Activated CD4-positive, CD25-positive, alpha-beta regulatory T cell treated with anti-CD3 and anti-CD28 coated beads, Interleukin-2, amount 50 U/mL, for 24 hours (primary cell): ENCODE results near the gene KLF16.
A peak's percentile ranks its signal among the peaks of the same experiment; 100 is the strongest.

Source experiments
- ATAC-seq, 2 donors: fragments of 150-1000 bp; cut with Tn5 transposase; one replicate each; pipeline ENCODE4 v1.10.0; 2021; ENCODE audit warnings: mild to moderate bottlenecking in 1 of 2, moderate library complexity in 1 of 2

KLF16 gene

DNA sequence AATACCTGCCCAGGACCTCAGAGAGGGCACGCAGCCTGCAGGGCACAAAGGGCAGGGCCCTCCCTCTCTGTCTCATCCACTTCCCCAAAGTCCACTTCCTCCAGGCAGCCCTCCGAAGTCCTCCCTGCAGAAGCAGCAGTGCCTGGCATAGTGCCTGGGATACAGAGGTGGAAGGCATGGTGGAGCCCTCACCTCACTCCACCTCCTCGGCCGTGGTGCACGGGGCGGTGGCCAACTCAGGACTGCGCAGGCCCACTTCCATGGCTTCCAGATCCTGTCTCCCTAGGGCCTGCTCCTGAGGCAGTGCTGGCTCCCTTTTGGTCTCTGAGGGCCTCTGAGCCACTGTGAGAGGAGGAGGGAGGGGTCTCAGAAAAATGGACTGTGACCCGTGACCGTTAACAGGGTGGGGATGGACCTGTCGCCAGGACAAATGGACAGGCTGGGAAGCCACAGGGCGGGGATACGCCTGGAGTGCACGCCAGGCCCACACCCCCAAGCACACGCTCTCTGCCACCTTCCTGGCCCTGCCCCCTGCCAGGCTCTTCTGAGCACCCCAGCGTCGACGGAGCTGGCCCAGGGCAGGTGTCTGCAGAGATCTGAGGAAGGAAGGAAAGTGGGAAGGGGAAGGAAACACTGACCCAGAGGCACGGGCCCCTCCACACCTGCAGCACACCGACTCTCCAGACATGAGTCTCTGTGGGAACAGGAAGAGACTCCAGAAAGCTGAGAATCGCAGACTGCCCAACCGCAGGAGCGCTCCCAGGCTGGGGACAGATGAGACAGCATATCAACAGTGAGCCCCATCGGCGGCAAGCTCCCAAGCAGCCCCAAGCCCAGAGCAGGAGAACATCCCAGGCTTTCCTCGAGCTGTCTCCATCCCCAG, 23.5 kb downstream of the KLF16 start:
- ATAC-seq = no peak

DNA sequence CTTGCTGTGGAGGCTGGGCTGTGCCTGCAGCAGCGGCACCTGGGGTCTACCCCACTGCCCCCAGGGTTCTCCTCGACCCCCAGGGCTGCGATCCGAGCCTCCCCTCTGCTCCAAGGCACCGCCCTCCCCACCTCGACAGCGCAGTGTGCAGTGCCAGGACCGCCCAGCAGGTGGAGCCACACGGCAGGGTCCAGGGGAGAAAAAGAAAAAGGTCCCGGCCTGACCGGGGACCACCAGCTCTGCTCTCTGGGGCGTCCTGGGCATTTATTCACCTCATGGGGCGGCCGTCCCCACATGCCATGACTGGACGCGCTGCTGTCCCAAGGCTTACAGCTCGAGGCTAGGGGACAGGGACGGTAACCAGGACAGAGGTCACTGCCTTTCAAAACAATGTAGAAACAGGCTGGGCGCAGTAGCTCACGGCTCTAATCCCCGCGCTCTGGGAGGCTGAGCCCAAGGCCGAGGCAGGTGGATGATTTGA, 25.7 kb downstream of the KLF16 start:
- peak; percentile 51 to 59 for ATAC-seq

DNA sequence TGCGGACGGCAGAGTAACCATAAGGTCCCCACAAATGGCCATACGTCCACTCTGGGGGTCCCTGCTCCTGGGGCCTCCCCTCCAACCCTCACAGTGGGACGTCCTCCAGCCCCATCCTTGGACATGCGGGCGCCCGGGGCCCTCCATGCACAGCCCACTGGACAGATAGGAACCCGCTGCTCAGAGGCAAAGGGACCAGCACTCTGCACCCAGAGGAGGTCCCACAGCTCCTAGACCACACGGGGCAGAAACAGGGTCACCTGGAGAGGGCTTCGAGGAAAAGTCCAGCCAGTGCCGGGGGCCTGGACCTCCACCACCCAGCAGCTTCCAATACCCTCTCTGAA, 26.2 kb downstream of the KLF16 start:
- ATAC-seq = no peak

DNA sequence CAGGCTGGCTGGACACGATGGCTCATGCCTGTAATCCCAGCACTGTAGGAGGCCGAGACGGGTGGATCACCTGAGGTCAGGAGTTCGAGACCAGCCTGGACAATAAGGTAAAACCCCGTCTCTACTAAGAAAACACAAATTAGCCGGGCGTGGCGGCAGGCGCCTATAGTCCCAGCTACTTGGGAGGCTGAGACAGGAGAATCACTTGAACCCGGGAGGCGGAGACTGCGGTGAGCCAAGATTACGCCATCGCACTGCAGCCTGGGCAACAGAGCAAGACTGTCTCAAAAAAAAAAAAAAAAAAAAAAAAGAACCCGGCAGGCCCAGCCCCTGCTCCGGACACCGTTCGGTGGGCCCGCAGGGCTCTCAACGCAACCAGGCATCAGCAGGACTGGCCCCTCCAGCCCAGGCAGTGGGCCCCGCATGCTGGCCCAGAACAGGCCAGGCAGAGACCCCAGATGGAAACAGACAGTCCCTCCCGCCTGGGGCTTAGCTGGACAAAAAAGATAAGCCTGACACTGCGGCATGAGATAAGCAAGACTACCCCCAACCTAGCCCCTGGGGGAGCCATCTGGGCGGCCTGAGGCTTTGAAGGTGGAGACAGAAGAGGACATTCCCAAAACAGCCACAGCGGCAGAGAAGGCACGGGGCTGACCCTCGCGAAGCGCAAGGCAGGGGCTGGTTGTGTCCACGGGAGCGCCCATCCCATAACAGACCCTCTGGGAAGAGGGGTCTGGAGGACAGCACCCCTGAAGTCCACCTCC, 26.7 kb downstream of the KLF16 start:
- no peak for ATAC-seq

DNA sequence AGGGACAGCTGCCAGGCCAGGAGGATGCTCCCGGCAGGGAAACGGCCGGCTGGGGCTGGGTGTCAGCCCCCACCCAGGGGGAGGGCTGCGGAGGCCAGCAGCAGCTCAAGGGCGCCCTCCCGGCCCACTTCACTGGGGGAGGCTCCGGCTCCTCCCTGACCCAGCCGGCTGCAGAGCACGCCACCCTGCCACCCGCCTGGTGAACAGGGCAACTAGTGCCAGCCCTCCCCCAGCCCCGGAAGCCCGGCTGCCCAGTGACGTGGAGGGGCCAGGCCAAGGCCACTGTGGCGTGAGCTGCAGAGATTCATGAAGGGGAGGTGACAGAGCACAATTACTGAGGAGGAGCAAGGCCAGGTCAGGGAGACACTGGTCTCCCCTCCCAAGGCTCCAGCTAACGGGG, 29.8 kb downstream of the KLF16 start:
- ATAC-seq = no peak

DNA sequence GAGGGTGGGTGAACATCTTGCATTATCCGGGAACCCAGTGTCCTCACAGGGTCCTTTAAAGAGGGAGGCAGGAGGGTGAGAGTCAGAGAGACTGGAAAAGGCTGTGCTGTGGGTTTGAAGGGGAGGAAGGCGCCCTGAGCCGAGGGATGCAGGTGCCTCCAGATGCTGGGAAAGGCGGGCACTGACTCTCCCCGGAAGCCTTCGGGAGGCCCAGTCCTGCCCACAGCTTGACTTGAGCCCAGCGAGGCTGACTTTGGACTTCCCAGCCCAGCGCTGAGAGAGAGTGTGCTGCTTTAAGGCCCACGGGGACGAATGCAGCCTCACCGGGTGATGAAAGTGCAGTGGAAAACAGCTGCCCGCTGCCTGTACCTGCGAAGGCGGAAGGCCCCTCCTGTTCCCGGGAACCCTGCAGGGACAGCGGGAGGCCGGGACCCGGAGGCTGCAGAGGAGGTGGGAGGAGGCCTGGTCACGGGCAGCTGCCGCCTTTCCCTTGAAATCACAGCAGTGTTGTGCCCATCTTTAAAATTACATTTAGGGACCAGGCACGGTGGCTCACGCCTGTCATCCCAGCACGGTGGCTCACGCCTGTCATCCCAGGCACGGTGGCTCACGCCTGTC, 31.2 kb downstream of the KLF16 start:
- no peak for ATAC-seq

DNA sequence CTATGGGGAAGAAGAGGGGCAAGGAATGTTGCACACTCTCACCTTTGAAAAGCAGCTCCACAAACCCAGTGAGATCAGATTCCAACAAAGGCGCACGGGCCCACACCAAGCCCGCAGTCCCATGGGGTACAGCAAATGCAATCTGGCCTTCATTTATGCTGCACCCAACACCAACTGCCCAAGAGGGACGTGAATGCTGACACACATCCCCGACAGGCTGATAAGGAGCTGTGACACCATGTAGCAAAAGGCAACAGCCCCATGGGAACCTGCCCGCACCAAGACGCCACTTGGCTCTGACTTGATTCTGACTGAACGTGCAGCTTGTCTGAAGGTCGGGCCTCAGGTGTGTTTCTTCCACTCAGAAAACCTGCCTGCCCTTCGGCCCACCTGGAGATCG, 32.4 kb downstream of the KLF16 start:
- no peak for ATAC-seq

DNA sequence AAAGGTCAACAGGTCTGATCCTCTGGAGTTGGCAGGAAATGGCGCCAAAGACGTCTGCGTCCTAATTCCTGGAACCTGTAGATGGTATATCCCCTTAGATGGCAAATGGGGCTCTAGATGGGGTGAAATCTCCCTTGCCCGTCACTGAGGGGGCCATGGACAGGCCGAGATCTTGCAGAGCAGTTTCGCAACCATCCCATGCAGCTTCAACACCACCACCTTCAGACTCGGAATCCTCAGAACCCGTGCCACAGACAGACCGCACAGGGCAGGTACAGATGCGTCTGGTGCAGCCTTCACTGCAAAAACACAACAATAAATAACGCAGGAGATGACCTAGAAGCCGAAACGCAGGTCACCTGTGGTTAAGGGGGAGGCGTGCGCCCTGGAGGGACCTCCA, 32.8 kb downstream of the KLF16 start:
- ATAC-seq = no peak

DNA sequence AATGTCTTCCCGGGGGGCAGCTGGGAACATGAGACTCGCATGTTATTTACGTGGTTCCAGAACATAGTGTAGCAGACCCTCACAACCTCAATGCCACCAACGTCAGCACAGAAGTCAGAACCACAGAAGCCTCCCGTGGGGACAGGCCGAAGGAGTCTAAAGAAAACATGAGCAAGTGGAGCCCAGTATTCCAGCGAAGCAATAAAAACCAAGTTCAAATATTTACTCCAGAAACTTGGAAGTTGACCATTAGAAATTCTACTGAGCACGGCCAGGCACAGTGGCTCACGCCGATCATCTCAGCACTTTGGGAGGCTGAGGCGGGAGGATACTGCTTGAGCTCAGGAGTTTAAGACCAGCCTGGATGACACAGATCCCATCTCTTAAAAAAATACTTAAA, 33.4 kb downstream of the KLF16 start:
- ATAC-seq = no peak

DNA sequence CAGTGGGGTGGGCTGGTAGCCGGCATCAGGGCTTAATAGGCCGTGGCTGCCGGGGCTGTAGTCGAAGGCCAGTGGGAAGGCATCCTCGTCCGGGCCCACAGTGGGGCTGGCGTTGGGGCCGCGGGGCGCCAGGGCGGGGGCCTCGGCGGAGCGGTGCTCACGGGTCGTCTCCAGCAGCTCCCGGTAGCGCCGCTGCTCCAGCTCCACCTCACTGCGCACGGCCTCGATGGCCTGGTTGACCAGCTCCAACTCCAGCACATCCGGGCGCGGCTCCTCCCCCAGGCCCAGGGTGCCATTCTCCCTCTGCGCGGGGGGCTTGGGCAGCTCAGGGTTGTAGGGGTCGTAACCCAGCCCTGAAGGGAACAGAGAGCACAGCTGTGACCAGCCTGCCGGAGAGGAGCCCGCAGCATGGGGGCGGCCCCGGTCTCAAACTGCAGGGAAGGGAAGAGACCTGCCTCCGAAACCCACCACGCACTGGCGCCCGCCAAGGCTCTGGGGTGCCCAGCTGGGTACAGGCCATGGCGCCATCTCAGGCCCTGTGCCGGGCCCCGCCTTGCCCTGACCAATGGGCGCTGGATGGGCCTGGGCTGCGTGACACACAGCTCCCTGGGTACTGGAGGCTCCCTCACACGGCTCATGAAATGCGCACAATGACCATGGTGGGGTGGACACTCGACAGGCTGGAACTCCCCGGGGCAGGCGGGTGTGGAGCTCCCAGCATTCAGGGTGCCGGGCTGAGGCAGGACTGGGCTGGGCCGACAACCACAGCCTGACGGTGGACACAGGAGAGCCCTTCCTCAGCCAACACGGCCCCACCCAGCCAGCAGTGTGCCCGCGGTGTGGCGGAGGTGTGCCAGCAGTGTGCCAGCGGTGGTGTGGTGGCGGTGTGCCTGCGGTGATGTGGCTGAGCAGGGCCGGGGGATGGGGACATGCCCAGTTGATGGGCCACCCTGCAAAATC, 34.8 kb downstream of the KLF16 start:
- no peak for ATAC-seq

DNA sequence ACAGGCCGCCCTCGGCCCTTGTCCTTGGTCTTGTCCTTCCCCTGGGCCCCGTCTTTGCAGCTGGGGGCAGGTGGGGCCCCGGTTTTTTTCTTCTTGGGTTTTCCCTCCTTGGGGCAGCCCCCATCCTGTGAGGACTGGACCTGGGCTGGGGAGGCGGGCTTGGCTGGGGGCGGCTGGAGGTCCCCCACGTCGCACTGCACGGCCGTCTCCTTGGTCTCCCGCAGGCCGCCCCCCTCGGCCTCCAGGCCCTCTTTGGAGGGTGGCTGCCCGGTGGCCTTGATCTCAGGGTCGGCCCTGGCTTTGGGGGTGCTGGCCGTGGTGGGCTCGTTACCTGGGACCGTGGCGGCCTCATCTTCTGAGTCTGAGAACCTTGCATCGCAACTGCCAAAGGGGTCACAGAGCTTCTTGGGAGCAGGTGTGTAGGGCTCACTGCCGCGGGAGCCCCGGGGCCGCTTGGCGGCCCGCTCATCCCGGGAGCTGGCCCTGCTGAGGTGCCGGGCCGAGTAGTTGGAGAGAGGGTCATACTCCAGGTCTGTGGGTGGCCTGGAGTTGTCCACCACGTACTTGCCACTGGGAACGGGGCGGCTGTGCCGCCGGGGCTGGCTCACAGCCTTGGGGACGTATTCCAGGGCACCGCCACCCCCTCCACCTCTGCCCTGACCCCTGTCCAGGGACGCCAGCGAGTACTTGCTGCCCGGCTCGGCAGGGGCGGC, 35.7 kb downstream of the KLF16 start:
- no peak for ATAC-seq

DNA sequence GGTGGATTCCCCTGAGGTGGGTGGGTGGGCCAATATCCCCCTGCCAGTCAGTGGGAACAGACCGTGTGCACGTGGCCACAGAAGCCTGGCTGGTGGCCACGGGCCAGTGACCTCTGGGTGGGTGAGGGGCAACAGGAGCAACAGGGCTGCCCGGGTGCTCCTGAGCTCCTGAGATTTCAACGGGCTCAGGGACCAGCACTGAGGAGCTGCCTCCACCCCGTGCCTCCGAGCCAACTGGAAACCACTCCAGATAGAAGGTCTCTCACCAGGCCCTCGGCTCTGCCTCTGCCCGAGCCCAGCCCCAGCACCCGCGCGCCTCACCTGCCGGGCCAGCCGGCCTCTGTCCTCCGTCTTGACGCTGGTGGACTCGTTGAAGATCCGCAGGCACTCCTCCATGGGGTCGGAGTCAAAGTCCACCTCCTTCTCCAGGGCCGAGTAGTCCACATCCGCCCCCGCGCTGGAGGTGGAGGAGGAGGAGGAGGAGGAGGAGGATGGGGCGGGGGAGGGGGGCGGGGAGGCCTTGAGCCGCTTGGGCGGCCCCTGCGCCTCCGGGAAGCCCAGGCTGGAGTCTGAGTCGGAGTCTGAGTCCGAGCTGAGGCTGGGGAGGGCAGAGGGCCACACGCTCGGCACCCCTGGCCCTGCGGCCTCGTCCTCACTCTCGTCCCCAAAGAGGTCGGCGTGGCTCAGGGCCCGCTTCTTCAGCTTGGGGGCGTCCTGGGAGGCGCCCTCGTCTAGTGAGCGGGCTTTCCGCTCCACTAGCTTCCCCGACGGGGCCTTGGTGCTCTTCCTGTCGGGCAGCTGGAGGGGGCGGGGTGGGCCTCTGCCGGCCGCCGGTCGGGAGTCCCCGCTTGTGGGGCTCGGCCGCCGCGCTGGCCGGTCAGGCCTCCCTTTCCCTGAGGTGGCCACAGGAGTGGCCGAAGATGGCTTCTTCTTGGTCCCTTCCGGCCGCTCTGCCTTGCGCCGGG, 36.5 kb downstream of the KLF16 start:
- no peak for ATAC-seq

DNA sequence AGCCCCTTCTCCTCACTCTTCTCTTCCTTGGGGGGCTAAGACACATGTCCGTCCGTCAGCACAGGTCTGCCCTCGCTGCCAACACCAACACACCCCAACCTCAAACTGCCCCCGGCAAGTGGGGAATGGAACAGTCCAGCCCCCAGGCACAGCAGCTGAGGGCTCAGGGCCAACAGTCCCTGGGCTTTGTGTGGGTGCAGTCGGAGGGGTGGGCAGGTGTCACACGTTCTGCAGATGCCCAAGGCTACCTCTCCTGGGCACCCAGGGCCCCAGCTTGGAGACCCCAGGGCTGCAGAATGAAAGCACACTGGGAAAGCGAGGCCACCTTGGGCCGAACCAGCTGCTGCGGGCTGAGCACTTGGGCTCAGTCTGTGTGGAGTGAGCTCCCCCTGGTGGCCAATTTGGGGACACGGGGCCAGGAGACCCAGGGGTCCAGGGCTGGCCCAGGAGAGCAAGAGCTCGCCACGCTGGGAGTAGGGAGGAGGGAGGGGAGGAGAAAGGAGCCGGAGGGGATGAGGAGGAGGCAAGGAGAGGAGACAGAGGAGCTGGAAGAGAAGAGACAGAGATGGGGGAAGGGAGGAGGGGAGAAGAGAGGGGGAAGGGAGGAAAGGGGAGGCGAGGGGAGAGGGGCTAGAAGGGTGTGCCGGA, 37.3 kb downstream of the KLF16 start:
- ATAC-seq = peak; percentile 84 to 85

DNA sequence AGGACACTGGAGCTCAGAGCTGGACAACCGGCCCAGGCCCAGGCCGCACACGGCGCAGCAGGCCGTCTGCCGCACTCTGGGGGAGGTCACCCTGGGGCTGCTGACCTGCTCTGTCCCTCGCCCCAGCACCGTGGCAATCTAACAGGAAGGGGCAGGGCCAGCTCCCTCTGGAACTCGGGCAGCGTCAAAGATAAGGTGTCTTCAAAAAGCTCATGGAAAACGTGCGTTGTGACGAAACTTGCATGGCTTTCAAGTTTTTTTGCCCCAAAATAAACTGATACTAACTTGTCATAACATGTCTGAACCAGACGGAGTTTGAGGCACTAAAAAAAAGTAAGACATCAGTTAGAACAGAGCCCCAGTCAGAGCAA, 39.1 kb downstream of the KLF16 start:
- no peak for ATAC-seq

DNA sequence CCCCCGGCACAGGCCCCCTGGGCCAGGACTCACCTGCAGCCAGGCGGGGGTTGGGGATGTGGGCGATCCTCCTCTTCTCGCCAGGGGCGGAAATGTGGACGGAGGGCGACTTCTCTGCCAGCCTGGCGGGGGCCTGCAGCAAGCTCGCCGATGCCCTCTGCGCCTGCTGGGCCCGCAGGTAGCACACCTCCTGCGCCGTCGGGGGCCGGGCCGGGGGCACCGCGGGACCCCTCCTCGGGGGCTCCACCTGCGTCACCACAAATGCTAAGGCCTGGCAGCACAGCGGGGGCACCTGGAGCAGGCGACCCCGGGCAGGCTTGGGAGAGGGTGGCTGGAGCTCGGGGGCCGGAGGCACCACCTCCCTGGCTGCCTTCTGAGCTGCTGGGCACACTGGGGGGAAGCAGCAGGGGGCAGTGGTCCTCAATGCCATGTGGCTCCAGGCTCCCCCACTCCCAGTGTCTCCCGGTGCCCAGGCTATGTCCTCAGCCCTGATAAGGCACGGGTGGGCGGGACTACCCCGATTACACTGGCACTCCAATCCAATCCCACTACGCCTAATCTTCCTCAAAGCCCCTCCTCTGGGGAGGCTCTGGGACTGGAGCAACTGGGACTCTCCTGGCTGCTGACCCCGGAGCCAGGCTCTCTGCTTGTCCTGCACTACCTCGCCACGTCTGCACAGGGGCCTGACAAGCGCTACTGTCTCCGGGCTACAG, 39.7 kb downstream of the KLF16 start:
- ATAC-seq = no peak

DNA sequence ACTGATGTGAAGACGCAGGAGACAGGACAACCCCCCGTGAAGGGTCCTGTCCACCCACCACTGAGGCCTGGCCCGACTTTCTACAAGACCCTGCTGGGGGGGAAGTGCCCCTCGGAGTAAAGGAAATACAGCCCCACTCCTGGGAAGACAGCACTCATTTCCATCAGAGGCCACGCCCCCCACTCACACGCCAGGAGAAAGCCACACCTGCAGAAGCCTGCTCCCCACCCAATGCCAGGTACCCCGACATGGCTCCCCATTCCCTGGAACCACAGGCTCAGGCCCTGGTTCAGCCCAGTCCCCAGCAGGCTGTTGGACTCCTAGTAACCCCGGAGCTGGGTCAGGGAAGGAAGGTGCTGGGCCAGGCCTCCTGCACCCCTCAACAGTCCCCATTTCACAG, 40.4 kb downstream of the KLF16 start:
- ATAC-seq = no peak

DNA sequence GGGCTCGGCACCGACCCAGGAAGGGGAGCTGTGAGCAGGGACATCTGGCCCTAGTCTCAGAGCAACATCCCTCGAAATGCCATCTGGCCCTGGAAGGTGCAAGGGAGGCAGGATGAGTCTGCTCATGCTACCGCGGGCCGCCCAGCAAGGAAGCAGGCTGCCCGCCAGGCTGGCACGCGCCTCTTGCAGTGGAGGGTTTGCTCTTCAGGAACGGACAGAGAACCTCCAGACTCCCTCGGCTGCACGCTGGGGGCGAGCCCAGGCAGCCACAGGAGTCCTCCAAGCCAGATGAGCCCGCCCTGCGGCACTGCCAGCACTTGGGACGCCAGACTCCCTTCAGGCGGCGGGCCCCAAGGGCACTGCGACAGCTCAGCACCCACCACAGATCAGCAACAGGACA, 41.2 kb downstream of the KLF16 start:
- no peak for ATAC-seq

DNA sequence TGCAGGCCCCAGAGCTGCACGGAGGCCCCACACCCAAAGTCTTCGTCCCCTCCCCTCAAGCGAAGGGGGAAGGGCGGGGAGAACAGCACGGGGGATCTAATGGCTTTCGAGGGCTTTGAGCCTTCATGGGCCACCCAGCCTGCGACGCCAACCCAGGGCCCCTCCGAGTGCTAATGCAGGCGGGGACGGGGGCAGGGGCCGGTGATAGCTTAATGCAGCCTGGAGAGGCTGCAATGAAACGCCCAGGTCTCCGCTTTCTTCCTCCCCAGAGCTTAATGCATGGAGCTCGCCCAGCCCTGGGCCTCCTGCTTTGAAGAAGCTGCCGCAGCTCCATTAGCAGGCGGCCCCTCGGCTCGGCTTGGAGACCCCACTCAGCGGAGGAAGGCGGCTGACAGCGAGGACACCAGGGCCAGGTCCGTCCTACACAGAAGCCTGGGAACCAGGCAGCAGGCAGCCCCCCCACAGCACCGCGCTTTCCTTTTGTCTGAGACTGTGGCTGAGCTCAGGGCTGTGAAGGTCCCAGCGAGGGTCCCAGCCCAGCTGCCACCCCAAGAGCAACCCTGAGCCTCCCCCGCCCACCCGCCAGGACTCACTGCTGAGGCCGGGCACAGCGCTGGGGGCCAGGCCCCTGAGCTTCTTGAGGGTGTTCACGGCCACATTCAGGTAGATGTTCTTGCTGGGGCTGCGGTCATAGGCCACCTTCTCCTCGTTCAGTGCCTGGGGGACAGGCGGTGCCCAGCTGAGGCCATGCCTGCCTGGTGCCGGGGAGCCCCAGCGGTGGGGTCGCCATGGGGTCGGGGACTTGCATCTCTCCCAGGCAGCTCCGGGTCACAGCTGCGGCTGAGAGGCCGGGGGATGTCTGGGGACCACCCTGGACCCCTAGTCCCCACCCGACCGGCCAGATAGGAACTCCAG, 43.8 kb downstream of the KLF16 start:
- ATAC-seq = no peak
